RWPE2 (cell line): ENCODE results near the gene MORN3.

ENCODE experiments used
- ATAC-seq: fragments of 200-7000 bp; cut with Tn5 transposase; 3 replicates; pipeline ENCODE4 v1.9.1; 2021; ENCODE audit warnings: low read depth
- DNase-seq: peaks from one replicate; pipeline ENCODE4 v3.0.0-alpha.2; 2020; ENCODE audit warnings: low spot score
- H3K27ac ChIP-seq: fragments of 450-650 bp; 2 replicates; pipeline ENCODE4 v1.5.1; 2017; ENCODE audit warnings: mild to moderate bottlenecking; ENCODE audit not compliant: poor library complexity, severe bottlenecking
- H3K27me3 ChIP-seq: fragments of 250-450 bp; sonication (Bioruptor Pico); 2 replicates; pipeline ENCODE4 v1.5.1; 2021; ENCODE audit warnings: mild to moderate bottlenecking, moderate library complexity; ENCODE audit not compliant: insufficient read depth, poor library complexity, severe bottlenecking
- H3K36me3 ChIP-seq: fragments of 250-450 bp; sonication (Bioruptor Pico); 2 replicates; pipeline ENCODE4 v1.5.1; 2020; ENCODE audit warnings: low read depth, mild to moderate bottlenecking, moderate library complexity
- H3K4me1 ChIP-seq: fragments of 250-450 bp; sonication (Bioruptor Pico); 2 replicates; pipeline ENCODE4 v1.5.1; 2021; ENCODE audit warnings: mild to moderate bottlenecking, moderate library complexity; ENCODE audit not compliant: insufficient read depth, poor library complexity, severe bottlenecking
- H3K4me3 ChIP-seq: fragments of 250-450 bp; sonication (Bioruptor Pico); 2 replicates; pipeline ENCODE4 v1.5.1; 2021; ENCODE audit warnings: mild to moderate bottlenecking, moderate library complexity; ENCODE audit not compliant: severe bottlenecking
- H3K9me3 ChIP-seq: fragments of 250-450 bp; sonication (Bioruptor Pico); 2 replicates; pipeline ENCODE4 v1.5.1; 2021; ENCODE audit warnings: mild to moderate bottlenecking, moderate library complexity; ENCODE audit not compliant: severe bottlenecking
- TF ChIP-seq, protein P1 (sequence below): fragments of 450-650 bp; IDR thresholded peaks from one replicate; pipeline ENCODE4 v1.5.1; 2017; ENCODE audit warnings: mild to moderate bottlenecking, moderate library complexity; ENCODE audit not compliant: poor library complexity, severe bottlenecking

The MORN3 gene

DNA sequence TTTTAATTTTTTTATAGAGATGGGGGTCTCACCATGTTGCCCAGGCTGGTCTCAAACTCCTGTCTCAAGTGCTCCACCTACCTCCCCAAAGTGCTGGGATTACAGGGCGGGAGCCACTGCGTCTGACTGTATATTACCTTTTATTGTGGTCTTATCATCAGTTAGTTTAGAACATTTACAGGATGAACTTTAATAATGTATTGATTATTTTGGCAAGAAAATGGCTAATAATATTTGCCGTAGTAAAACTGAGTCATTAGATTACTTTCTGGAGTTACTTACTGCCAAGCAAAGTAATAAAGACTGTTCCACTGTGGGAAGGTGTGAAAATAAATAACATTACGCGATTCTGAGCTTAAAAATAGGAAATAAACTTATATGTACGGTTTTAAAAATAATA is 66.7 kb downstream of the MORN3 start:
- H3K27me3 ChIP-seq, result no peaks in the 10 kb centered on the region
- ATAC-seq (no peak), DNase-seq (no peak)
- H3K36me3 ChIP-seq, result no peaks in the 10 kb centered on the region
- H3K4me1 ChIP-seq, result no peaks in the 10 kb centered on the region
- no peaks in the 10 kb centered on the region for H3K9me3 ChIP-seq
- H3K4me3 ChIP-seq, result no peak overlapping the region
- no peak overlapping the region for H3K27ac ChIP-seq
- TF ChIP-seq, protein P1, sequence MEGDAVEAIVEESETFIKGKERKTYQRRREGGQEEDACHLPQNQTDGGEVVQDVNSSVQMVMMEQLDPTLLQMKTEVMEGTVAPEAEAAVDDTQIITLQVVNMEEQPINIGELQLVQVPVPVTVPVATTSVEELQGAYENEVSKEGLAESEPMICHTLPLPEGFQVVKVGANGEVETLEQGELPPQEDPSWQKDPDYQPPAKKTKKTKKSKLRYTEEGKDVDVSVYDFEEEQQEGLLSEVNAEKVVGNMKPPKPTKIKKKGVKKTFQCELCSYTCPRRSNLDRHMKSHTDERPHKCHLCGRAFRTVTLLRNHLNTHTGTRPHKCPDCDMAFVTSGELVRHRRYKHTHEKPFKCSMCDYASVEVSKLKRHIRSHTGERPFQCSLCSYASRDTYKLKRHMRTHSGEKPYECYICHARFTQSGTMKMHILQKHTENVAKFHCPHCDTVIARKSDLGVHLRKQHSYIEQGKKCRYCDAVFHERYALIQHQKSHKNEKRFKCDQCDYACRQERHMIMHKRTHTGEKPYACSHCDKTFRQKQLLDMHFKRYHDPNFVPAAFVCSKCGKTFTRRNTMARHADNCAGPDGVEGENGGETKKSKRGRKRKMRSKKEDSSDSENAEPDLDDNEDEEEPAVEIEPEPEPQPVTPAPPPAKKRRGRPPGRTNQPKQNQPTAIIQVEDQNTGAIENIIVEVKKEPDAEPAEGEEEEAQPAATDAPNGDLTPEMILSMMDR, result no peak

- TF ChIP-seq, protein P1, result no peak
- Histone ChIP-seq H3K27me3 (no peaks in the 10 kb centered on the region), H3K4me1 (no peaks in the 10 kb centered on the region), H3K4me3 (no peak overlapping the region), H3K36me3 (no peaks in the 10 kb centered on the region), H3K27ac (no peak overlapping the region), H3K9me3 (no peaks in the 10 kb centered on the region)
- no peak for ATAC-seq
- no peak for DNase-seq
These were observed 68.6 kb downstream of the MORN3 start for GRCh38 chr12:121600702-121601336.
